HepG2 (cell line): ENCODE measurements around the gene C20orf204. TPM values are rescaled to one million over a fixed set of nuclear protein-coding genes. Genes with fewer than 3 reads are reported as not detected.
A peak's percentile ranks its signal among the peaks of the same experiment; 100 is the strongest.

Source experiments
- ZFX ChIP-seq: sonication (generic); formaldehyde crosslinking; IDR thresholded peaks from 2 replicates; pipeline ENCODE4 v1.4.0; 2020; ENCODE audit warnings: mild to moderate bottlenecking, low read depth, missing genetic modification reagents, moderate library complexity
- ZNF260 ChIP-seq: sonication (generic); formaldehyde crosslinking; IDR thresholded peaks from 2 replicates; pipeline ENCODE4 v1.4.0; 2020; ENCODE audit warnings: missing genetic modification reagents, low read depth, mild to moderate bottlenecking, borderline replicate concordance
- ZNF776 ChIP-seq: sonication (generic); formaldehyde crosslinking; IDR thresholded peaks from 2 replicates; pipeline ENCODE4 v1.4.0; 2020; ENCODE audit warnings: mild to moderate bottlenecking, missing genetic modification reagents
- polyA plus RNA-seq, 8 experiments: library from polyadenylated mRNA; depleted of rRNA in 3 of 8; stranded (reverse) in 7 of 8; unstranded in 1 of 8; fragments of >200 nt; fragmentation: Illumina TruSeq in 4 of 8; extraction: Trizol in 4 of 8; gene quantifications; 2 replicates each; pipeline versions ENCODE4 v1.2.1 to v1.2.3, GENCODE V29; 2011 to 2016; ENCODE audit warnings: low read depth in 4 of 8, missing spikeins in 1 of 8, mixed read lengths in 1 of 8; ENCODE audit not compliant: insufficient read depth in 1 of 8
- total RNA-seq, 5 experiments: library from RNA; depleted of rRNA; stranded (reverse); fragments of >200 nt; fragmentation: Illumina TruSeq; extraction: Trizol; gene quantifications; 2 replicates each; pipeline ENCODE4 v1.2.3, GENCODE V29; 2016; ENCODE audit warnings: low read depth in 1 of 5
- TF ChIP-seq, protein P1 (sequence below): sonication (generic); formaldehyde crosslinking; IDR thresholded peaks from 2 replicates; pipeline ENCODE4 v1.5.0; 2020; ENCODE audit warnings: mild to moderate bottlenecking, missing genetic modification reagents, borderline replicate concordance
- TF ChIP-seq, protein P2 (sequence below): sonication (generic); formaldehyde crosslinking; IDR thresholded peaks from 2 replicates; pipeline ENCODE4 v1.4.0; 2020; ENCODE audit warnings: missing genetic modification reagents, borderline replicate concordance
- TF ChIP-seq, protein P3 (sequence below): sonication (generic); formaldehyde crosslinking; IDR thresholded peaks from 2 replicates; pipeline ENCODE4 v1.4.0; 2020; ENCODE audit warnings: missing genetic modification reagents
- TF ChIP-seq, protein P4 (sequence below): sonication (generic); formaldehyde crosslinking; IDR thresholded peaks from 2 replicates; pipeline ENCODE4 v1.5.1; 2020; ENCODE audit warnings: missing genetic modification reagents, mild to moderate bottlenecking, borderline replicate concordance
- TF ChIP-seq, protein P5 (sequence below): sonication (generic); formaldehyde crosslinking; IDR thresholded peaks from 2 replicates; pipeline ENCODE4 v1.8.1; 2023; ENCODE audit warnings: mild to moderate bottlenecking, missing genetic modification reagents
- TF ChIP-seq, protein P6 (sequence below): sonication (generic); formaldehyde crosslinking; IDR thresholded peaks from 2 replicates; pipeline ENCODE4 v1.4.0; 2020; ENCODE audit warnings: missing genetic modification reagents

The C20orf204 gene
- total and polyA plus RNA-seq, 2 of the 13 experiments (the other 11 are each of a cell fraction or from before 2014, with no cell fraction given) = 22.1 to 80.0 TPM

DNA sequence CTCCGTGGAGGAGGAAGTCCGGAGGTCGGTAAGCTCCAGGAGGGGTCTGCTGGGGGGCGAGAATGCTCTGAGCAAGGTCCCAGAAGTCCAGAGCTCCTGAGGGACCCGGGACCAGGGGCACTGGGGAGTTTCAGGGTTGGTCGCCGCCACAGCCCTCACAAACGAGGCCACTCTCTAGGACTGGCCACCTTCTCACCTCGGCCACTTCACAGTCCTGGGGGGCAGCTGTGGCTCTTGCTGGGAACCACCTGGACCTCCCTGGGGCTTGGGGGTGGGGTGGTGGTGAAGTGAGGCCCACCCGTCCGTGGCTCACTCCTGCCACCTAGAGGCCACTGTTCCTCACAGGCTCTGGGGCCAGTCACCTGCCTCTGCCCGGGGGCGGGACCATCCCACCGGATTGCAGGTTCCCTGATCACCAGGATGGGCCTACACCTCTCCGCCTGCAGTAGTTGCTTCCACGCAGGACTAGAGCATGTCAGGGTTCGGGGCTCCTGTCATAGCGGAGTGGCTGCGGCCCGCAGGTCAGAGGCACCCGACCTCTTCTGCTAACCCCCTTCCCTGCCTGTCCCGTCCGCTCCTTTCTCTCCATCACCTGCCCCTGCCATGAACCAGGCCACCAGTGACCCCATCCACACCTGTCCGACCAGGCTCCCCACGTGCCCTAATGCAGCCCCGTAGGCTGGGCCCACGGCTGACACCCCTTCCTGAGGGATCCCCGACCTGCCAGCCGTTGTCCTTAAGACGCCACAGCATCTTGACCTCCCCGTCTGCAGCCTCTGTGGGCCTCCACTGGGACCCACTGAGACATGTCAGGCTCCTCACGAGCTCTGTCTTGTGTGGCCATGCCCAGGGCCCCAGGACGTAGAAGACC lies 21.9 kb downstream of the C20orf204 start (continued):
- TF ChIP-seq, protein P1, sequence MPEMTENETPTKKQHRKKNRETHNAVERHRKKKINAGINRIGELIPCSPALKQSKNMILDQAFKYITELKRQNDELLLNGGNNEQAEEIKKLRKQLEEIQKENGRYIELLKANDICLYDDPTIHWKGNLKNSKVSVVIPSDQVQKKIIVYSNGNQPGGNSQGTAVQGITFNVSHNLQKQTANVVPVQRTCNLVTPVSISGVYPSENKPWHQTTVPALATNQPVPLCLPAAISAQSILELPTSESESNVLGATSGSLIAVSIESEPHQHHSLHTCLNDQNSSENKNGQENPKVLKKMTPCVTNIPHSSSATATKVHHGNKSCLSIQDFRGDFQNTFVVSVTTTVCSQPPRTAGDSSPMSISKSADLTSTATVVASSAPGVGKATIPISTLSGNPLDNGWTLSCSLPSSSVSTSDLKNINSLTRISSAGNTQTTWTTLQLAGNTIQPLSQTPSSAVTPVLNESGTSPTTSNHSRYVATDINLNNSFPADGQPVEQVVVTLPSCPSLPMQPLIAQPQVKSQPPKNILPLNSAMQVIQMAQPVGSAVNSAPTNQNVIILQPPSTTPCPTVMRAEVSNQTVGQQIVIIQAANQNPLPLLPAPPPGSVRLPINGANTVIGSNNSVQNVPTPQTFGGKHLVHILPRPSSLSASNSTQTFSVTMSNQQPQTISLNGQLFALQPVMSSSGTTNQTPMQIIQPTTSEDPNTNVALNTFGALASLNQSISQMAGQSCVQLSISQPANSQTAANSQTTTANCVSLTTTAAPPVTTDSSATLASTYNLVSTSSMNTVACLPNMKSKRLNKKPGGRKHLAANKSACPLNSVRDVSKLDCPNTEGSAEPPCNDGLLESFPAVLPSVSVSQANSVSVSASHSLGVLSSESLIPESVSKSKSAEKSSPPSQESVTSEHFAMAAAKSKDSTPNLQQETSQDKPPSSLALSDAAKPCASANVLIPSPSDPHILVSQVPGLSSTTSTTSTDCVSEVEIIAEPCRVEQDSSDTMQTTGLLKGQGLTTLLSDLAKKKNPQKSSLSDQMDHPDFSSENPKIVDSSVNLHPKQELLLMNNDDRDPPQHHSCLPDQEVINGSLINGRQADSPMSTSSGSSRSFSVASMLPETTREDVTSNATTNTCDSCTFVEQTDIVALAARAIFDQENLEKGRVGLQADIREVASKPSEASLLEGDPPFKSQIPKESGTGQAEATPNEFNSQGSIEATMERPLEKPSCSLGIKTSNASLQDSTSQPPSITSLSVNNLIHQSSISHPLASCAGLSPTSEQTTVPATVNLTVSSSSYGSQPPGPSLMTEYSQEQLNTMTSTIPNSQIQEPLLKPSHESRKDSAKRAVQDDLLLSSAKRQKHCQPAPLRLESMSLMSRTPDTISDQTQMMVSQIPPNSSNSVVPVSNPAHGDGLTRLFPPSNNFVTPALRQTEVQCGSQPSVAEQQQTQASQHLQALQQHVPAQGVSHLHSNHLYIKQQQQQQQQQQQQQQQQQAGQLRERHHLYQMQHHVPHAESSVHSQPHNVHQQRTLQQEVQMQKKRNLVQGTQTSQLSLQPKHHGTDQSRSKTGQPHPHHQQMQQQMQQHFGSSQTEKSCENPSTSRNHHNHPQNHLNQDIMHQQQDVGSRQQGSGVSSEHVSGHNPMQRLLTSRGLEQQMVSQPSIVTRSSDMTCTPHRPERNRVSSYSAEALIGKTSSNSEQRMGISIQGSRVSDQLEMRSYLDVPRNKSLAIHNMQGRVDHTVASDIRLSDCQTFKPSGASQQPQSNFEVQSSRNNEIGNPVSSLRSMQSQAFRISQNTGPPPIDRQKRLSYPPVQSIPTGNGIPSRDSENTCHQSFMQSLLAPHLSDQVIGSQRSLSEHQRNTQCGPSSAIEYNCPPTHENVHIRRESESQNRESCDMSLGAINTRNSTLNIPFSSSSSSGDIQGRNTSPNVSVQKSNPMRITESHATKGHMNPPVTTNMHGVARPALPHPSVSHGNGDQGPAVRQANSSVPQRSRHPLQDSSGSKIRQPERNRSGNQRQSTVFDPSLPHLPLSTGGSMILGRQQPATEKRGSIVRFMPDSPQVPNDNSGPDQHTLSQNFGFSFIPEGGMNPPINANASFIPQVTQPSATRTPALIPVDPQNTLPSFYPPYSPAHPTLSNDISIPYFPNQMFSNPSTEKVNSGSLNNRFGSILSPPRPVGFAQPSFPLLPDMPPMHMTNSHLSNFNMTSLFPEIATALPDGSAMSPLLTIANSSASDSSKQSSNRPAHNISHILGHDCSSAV (CRISPR knock-in tag) = peak; percentile 2; the same call in 1 of the 2 replicates
- TF ChIP-seq, protein P2, sequence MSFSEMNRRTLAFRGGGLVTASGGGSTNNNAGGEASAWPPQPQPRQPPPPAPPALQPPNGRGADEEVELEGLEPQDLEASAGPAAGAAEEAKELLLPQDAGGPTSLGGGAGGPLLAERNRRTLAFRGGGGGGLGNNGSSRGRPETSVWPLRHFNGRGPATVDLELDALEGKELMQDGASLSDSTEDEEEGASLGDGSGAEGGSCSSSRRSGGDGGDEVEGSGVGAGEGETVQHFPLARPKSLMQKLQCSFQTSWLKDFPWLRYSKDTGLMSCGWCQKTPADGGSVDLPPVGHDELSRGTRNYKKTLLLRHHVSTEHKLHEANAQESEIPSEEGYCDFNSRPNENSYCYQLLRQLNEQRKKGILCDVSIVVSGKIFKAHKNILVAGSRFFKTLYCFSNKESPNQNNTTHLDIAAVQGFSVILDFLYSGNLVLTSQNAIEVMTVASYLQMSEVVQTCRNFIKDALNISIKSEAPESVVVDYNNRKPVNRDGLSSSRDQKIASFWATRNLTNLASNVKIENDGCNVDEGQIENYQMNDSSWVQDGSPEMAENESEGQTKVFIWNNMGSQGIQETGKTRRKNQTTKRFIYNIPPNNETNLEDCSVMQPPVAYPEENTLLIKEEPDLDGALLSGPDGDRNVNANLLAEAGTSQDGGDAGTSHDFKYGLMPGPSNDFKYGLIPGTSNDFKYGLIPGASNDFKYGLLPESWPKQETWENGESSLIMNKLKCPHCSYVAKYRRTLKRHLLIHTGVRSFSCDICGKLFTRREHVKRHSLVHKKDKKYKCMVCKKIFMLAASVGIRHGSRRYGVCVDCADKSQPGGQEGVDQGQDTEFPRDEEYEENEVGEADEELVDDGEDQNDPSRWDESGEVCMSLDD (CRISPR knock-in tag) = 0 out of 2 replicates have a peak, but pooled peaks have one; percentile 55
- no peak for TF ChIP-seq ZNF776 (CRISPR knock-in tag)
- TF ChIP-seq, protein P3, sequence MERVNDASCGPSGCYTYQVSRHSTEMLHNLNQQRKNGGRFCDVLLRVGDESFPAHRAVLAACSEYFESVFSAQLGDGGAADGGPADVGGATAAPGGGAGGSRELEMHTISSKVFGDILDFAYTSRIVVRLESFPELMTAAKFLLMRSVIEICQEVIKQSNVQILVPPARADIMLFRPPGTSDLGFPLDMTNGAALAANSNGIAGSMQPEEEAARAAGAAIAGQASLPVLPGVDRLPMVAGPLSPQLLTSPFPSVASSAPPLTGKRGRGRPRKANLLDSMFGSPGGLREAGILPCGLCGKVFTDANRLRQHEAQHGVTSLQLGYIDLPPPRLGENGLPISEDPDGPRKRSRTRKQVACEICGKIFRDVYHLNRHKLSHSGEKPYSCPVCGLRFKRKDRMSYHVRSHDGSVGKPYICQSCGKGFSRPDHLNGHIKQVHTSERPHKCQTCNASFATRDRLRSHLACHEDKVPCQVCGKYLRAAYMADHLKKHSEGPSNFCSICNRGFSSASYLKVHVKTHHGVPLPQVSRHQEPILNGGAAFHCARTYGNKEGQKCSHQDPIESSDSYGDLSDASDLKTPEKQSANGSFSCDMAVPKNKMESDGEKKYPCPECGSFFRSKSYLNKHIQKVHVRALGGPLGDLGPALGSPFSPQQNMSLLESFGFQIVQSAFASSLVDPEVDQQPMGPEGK (CRISPR knock-in tag) = peak; percentile 99
- 0 out of 2 replicates have a peak, but pooled peaks have one; percentile 12 for TF ChIP-seq ZFX (CRISPR knock-in tag)
- TF ChIP-seq, protein P4, sequence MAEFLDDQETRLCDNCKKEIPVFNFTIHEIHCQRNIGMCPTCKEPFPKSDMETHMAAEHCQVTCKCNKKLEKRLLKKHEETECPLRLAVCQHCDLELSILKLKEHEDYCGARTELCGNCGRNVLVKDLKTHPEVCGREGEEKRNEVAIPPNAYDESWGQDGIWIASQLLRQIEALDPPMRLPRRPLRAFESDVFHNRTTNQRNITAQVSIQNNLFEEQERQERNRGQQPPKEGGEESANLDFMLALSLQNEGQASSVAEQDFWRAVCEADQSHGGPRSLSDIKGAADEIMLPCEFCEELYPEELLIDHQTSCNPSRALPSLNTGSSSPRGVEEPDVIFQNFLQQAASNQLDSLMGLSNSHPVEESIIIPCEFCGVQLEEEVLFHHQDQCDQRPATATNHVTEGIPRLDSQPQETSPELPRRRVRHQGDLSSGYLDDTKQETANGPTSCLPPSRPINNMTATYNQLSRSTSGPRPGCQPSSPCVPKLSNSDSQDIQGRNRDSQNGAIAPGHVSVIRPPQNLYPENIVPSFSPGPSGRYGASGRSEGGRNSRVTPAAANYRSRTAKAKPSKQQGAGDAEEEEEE = 0 out of 2 replicates have a peak, but pooled peaks have one; percentile 38
- TF ChIP-seq ZNF260 (CRISPR knock-in tag) = no peak
- TF ChIP-seq, protein P5, sequence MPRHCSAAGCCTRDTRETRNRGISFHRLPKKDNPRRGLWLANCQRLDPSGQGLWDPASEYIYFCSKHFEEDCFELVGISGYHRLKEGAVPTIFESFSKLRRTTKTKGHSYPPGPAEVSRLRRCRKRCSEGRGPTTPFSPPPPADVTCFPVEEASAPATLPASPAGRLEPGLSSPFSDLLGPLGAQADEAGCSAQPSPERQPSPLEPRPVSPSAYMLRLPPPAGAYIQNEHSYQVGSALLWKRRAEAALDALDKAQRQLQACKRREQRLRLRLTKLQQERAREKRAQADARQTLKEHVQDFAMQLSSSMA (CRISPR knock-in tag) = no peak
- TF ChIP-seq, protein P6, sequence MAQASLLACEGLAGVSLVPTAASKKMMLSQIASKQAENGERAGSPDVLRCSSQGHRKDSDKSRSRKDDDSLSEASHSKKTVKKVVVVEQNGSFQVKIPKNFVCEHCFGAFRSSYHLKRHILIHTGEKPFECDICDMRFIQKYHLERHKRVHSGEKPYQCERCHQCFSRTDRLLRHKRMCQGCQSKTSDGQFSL (CRISPR knock-in tag) = peak; percentile 85
